NB4 (cell line): Measurements from ENCODE around the gene TENM4.

Experiments used
- MYC ChIP-seq: IDR thresholded peaks from 2 replicates; pipeline ENCODE4 v1.6.1; 2011; ENCODE audit warnings: low read depth, low read length
- POLR2A ChIP-seq: IDR thresholded peaks from 2 replicates; pipeline ENCODE4 v1.6.1; 2011; ENCODE audit warnings: mild to moderate bottlenecking; ENCODE audit not compliant: insufficient read length; ENCODE audit errors: extremely low read depth
- TF ChIP-seq, protein P1 (sequence below): IDR thresholded peaks from one replicate; pipeline ENCODE4 v1.5.1; 2012; ENCODE audit warnings: low read depth, low read length

DNA sequence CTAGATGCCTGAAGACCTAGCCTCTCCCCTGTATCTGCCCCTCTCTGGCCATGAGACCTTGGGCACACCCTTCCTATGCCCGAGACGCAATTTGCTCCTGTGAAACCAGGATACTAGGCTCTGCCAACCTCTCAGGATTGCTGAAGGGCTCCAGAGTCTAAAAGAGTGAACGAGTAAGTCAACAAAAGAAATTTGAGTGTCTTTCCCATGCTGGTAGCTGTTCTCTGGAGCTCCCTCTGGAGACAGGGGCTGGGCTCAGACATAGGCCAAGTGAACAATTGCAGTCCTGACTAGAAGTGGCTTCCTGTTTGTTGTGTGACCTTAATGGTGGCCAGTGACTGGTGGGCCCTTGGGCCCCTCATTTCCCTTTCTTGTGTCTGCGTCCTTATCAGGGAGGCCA, 677.2 kb downstream of the TENM4 start:
- TF ChIP-seq, protein P1, sequence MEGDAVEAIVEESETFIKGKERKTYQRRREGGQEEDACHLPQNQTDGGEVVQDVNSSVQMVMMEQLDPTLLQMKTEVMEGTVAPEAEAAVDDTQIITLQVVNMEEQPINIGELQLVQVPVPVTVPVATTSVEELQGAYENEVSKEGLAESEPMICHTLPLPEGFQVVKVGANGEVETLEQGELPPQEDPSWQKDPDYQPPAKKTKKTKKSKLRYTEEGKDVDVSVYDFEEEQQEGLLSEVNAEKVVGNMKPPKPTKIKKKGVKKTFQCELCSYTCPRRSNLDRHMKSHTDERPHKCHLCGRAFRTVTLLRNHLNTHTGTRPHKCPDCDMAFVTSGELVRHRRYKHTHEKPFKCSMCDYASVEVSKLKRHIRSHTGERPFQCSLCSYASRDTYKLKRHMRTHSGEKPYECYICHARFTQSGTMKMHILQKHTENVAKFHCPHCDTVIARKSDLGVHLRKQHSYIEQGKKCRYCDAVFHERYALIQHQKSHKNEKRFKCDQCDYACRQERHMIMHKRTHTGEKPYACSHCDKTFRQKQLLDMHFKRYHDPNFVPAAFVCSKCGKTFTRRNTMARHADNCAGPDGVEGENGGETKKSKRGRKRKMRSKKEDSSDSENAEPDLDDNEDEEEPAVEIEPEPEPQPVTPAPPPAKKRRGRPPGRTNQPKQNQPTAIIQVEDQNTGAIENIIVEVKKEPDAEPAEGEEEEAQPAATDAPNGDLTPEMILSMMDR = no peak
- TF ChIP-seq POLR2A = no peak
- no peak for TF ChIP-seq MYC
